Trophoblast cell (in vitro differentiated cells and primary cell): Measurements from ENCODE around the gene PAIP2B.
A peak's percentile ranks its signal among the peaks of the same experiment; 100 is the strongest.

Experiments used
- DNase-seq, 2 donors: peaks; one replicate each; pipeline ENCODE4 v3.0.0-alpha.2; 2016
- H2AFZ ChIP-seq: 2 replicates; pipeline ENCODE4 v1.6.1; 2013; ENCODE audit warnings: low read length, moderate library complexity, mild to moderate bottlenecking; ENCODE audit not compliant: insufficient read depth, poor library complexity
- H2AK5ac ChIP-seq: 2 replicates; pipeline ENCODE4 v1.6.1; 2013; ENCODE audit warnings: mild to moderate bottlenecking, low read length
- H2BK120ac ChIP-seq: 2 replicates; pipeline ENCODE4 v1.6.1; 2013; ENCODE audit warnings: low read length, mild to moderate bottlenecking, moderate library complexity; ENCODE audit not compliant: insufficient read depth, poor library complexity
- H2BK12ac ChIP-seq: 2 replicates; pipeline ENCODE4 v1.6.1; 2013; ENCODE audit warnings: mild to moderate bottlenecking, low read length, moderate library complexity
- H2BK5ac ChIP-seq: 2 replicates; pipeline ENCODE4 v1.6.1; 2013; ENCODE audit warnings: low read length, low read depth, moderate library complexity, mild to moderate bottlenecking; ENCODE audit not compliant: poor library complexity
- H3K14ac ChIP-seq: 2 replicates; pipeline ENCODE4 v1.6.1; 2013; ENCODE audit warnings: mild to moderate bottlenecking, low read length
- H3K18ac ChIP-seq: 2 replicates; pipeline ENCODE4 v1.6.1; 2013; ENCODE audit warnings: mild to moderate bottlenecking, low read length
- H3K23ac ChIP-seq: 2 replicates; pipeline ENCODE4 v1.6.1; 2013; ENCODE audit warnings: low read length
- H3K27ac ChIP-seq: 2 replicates; pipeline ENCODE4 v1.5.1; 2013; ENCODE audit warnings: low read depth, mild to moderate bottlenecking, inconsistent platforms, low read length, moderate library complexity
- H3K27me3 ChIP-seq: 2 replicates; pipeline ENCODE4 v1.6.1; 2013; ENCODE audit warnings: inconsistent platforms, mild to moderate bottlenecking, low read length, moderate library complexity; ENCODE audit not compliant: insufficient read depth
- H3K36me3 ChIP-seq, 2 experiments: 1 replicate in 1 of 2; 2 replicates in 1 of 2; pipeline ENCODE4 v1.6.1; 2013; ENCODE audit warnings: low read length in 2 of 2, mild to moderate bottlenecking in 2 of 2, moderate library complexity in 1 of 2; ENCODE audit not compliant: insufficient read depth in 2 of 2, control insufficient read depth in 1 of 2
- H3K4ac ChIP-seq: 2 replicates; pipeline ENCODE4 v1.6.1; 2013; ENCODE audit warnings: low read depth, mild to moderate bottlenecking, low read length, moderate library complexity
- H3K4me1 ChIP-seq, 2 experiments: 1 replicate in 1 of 2; 2 replicates in 1 of 2; pipeline ENCODE4 v1.6.1; 2013; ENCODE audit warnings: low read length in 2 of 2, mild to moderate bottlenecking in 2 of 2, moderate library complexity in 1 of 2; ENCODE audit not compliant: insufficient read depth in 2 of 2, control insufficient read depth in 1 of 2
- H3K4me2 ChIP-seq: 2 replicates; pipeline ENCODE4 v1.6.1; 2013; ENCODE audit warnings: inconsistent platforms, mild to moderate bottlenecking, low read length, moderate library complexity
- H3K4me3 ChIP-seq: 2 replicates; pipeline ENCODE4 v1.5.1; 2013; ENCODE audit warnings: mild to moderate bottlenecking, low read depth, low read length, inconsistent platforms
- H3K79me1 ChIP-seq: one replicate; pipeline ENCODE4 v1.6.1; 2013; ENCODE audit warnings: low read length
- H3K79me2 ChIP-seq: 2 replicates; pipeline ENCODE4 v1.6.1; 2013; ENCODE audit warnings: low read length, mild to moderate bottlenecking; ENCODE audit not compliant: control insufficient read depth, insufficient read depth, poor library complexity
- H3K9ac ChIP-seq: 2 replicates; pipeline ENCODE4 v1.6.1; 2013; ENCODE audit warnings: mild to moderate bottlenecking, low read length
- H3K9me3 ChIP-seq: 2 replicates; pipeline ENCODE4 v1.6.1; 2013; ENCODE audit warnings: low read depth, mild to moderate bottlenecking, control low read depth, inconsistent platforms, low read length; ENCODE audit not compliant: insufficient read depth
- H4K12ac ChIP-seq: 2 replicates; pipeline ENCODE4 v1.6.1; 2013; ENCODE audit warnings: low read depth, mild to moderate bottlenecking, low read length, moderate library complexity
- H4K8ac ChIP-seq: 2 replicates; pipeline ENCODE4 v1.6.1; 2013; ENCODE audit warnings: low read depth, mild to moderate bottlenecking, low read length, moderate library complexity
- H4K91ac ChIP-seq: one replicate; pipeline ENCODE4 v1.6.1; 2013; ENCODE audit warnings: low read depth, mild to moderate bottlenecking, low read length, moderate library complexity
- WGBS: extraction: QIAGEN DNeasy Blood & Tissue Kit; methylation state at CpG from one replicate; pipeline ENCODE4 v1.1.7; 2013; ENCODE audit warnings: missing lambda C conversion rate; ENCODE audit not compliant: insufficient read length, insufficient coverage; ENCODE audit errors: extremely low coverage; 5-methylcytosine and 5-hydroxymethylcytosine counted together

The PAIP2B gene

DNA sequence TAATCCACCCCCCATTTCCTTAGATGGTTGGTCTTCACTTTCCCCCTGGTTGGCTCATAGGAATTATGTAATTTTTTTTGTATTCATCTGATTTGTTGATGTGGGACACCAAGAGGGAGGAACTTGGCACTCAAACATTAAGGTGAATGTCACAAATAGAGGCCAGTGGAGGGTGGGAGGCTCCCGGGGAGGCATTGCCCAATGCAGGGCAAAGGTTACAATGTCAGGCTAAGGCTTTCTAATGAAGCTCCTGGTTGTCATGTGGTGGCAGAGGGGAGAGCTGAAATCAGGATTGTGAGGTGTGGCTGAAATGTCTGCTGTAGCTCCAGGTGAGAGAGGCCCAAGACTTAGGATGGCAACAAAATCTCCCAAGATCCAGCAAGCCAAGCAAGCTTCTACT is 53.8 kb downstream of the PAIP2B start:
- Histone ChIP-seq H2AK5ac (no peak overlapping the region), H3K14ac (no peak overlapping the region), H4K8ac (no peak overlapping the region), H4K12ac (no peak overlapping the region), H3K27me3 (no peaks in the 10 kb centered on the region), H2BK120ac (no peak overlapping the region), H3K36me3 (no peaks in the 10 kb centered on the region), H4K91ac (no peak overlapping the region), H3K4me2 (no peak overlapping the region), H3K23ac (no peak overlapping the region), H2BK12ac (no peak overlapping the region), H3K4ac (no peak overlapping the region), H3K27ac (no peak overlapping the region), H3K9ac (no peak overlapping the region), H3K18ac (no peak overlapping the region), H2AFZ (no peak overlapping the region), H3K79me2 (no peaks in the 10 kb centered on the region), H3K79me1 (no peaks in the 10 kb centered on the region), H3K4me1 (no peaks in the 10 kb centered on the region), H3K4me3 (no peak overlapping the region), H2BK5ac (no peak overlapping the region), H3K9me3 (no peaks in the 10 kb centered on the region)
- DNase-seq, result no peak
- no CpG with 5 or more reads among the region's 1 CpG for WGBS

DNA sequence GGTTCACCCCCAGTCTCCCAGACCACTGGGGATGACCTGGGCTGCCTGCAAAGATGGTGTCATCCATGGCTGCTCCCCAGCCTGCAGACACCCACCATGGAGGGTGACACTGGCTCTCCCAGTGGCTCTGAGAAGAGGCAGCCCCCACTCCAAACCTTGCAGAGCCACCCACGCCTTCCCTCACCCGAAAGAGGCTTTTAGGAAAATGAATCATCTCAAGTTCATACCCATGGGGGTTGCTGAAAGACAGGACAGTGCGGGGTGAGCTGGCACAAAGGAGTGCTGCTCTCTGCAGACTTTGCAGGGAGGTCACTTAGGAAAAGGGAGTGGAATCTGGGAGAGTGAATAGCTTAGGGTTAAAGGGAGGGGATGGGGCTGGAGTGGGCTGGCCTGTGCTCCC is 60.1 kb downstream of the PAIP2B start:
- no CpG with 5 or more reads among the region's 3 CpGs for WGBS
- no peaks in the 10 kb centered on the region for H3K9me3 ChIP-seq

DNA sequence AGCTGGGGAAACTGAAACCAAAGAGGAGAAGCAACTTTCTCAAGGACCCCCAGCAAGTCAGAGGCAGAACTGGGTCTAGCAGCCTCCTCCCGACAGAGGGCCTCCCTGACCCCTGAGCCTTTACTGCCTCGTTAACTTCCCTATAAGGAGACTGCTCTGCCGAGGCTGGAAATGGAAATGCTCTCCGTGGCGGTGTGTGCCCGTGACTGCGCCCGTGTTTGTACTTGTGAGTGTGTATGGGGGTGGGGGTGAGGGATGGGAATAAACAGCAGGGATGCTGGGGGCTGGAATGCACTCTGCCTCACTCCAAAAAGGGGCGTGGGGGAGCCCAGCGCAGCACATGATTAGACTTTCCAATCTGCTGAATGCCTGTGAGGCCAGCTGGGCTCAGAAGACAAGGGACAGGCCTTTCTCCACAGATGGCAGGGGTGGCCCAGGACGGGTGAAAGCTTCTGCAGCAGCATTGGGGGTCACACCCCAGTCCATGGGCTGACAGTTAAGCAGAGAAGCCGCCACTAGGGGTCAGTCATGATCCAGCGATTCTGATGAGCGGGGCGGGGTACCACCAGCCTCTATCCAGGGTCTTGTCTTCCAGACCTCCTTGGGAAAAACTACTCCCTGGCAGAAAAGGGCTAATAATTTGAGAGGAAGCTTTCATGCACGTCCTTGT is 69.6 kb downstream of the PAIP2B start:
- H3K9me3 ChIP-seq, result no peaks in the 10 kb centered on the region
- H2BK5ac ChIP-seq, result no peak overlapping the region
- DNase-seq, result peak; percentile 15 to 51
- H2AK5ac ChIP-seq, result no peak overlapping the region
- H2BK120ac ChIP-seq, result no peak overlapping the region
- no peak overlapping the region for H3K4me2 ChIP-seq
- no peaks in the 10 kb centered on the region for H3K27me3 ChIP-seq
- no peak overlapping the region for H2BK12ac ChIP-seq
- H3K4ac ChIP-seq, result no peak overlapping the region
- H3K23ac ChIP-seq, result no peak overlapping the region
- peaks cover 0 to 2% of the 10 kb centered on the region in 2 experiments for H3K4me1 ChIP-seq
- no peak overlapping the region for H3K14ac ChIP-seq
- no peak overlapping the region for H3K18ac ChIP-seq
- H3K36me3 ChIP-seq, result no peaks in the 10 kb centered on the region
- H2AFZ ChIP-seq, result no peak overlapping the region
- H3K79me2 ChIP-seq, result no peaks in the 10 kb centered on the region
- H3K79me1 ChIP-seq, result no peaks in the 10 kb centered on the region
- H3K27ac ChIP-seq, result no peak overlapping the region
- no peak overlapping the region for H3K9ac ChIP-seq
- H4K91ac ChIP-seq, result no peak overlapping the region
- no peak overlapping the region for H4K12ac ChIP-seq
- H3K4me3 ChIP-seq, result no peak overlapping the region
- H4K8ac ChIP-seq, result no peak overlapping the region
- WGBS, result no CpG with 5 or more reads among the region's 16 CpGs

More for the DNA sequence above, 60.1 kb downstream of the PAIP2B start:
- Histone ChIP-seq H3K23ac (no peak overlapping the region), H4K8ac (no peak overlapping the region), H2AFZ (no peak overlapping the region), H4K91ac (no peak overlapping the region), H2AK5ac (no peak overlapping the region), H3K27ac (no peak overlapping the region), H4K12ac (no peak overlapping the region), H3K14ac (no peak overlapping the region), H3K18ac (no peak overlapping the region), H3K79me1 (no peaks in the 10 kb centered on the region), H2BK12ac (no peak overlapping the region), H2BK120ac (no peak overlapping the region), H3K9ac (no peak overlapping the region), H3K4ac (no peak overlapping the region), H2BK5ac (no peak overlapping the region), H3K4me3 (no peak overlapping the region), H3K4me1 (no peaks in the 10 kb centered on the region), H3K27me3 (no peaks in the 10 kb centered on the region), H3K79me2 (no peaks in the 10 kb centered on the region), H3K36me3 (no peaks in the 10 kb centered on the region), H3K4me2 (no peak overlapping the region)
- no peak for DNase-seq

DNA sequence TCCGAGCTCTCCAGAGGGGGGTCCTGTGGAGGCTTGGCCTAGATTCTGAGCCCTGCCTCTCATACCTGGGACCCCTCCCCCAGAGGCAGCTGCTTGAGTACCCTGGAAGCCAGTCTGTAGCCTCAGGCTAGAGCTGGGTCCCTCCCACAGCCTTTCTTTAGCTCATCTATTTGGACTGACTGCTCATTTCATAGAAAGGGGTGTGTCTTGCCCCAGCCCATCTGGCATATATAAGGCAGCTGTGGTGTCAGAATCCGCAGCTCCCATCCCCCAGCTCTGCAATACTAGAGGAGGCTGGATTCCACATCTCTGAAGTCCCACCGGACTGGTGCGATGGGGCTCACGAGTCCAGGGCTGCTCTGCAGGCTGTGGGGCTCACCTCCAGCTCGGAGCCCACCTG is 70.3 kb downstream of the PAIP2B start:
- Histone ChIP-seq H3K79me1 (no peaks in the 10 kb centered on the region), H3K14ac (no peak overlapping the region), H3K4me2 (no peak overlapping the region), H3K9me3 (no peaks in the 10 kb centered on the region), H4K91ac (no peak overlapping the region), H3K27ac (no peak overlapping the region), H3K4me1 (peaks cover 0 to 2% of the 10 kb centered on the region in 2 experiments), H3K27me3 (no peaks in the 10 kb centered on the region), H3K4ac (no peak overlapping the region), H4K8ac (no peak overlapping the region), H2BK5ac (no peak overlapping the region), H2AFZ (no peak overlapping the region), H3K23ac (no peak overlapping the region), H3K79me2 (no peaks in the 10 kb centered on the region), H3K4me3 (no peak overlapping the region), H2BK12ac (no peak overlapping the region), H2BK120ac (no peak overlapping the region), H3K36me3 (no peaks in the 10 kb centered on the region), H3K18ac (no peak overlapping the region), H4K12ac (no peak overlapping the region), H2AK5ac (no peak overlapping the region), H3K9ac (no peak overlapping the region)
- DNase-seq, result no peak
- WGBS, result no CpG with 5 or more reads among the region's 6 CpGs
